LNCAP (cell line): ENCODE results near the gene C11orf86.

ENCODE experiments used
- TF ChIP-seq, protein P1 (sequence below): fragments of 450-650 bp; IDR thresholded peaks from 2 replicates; pipeline ENCODE4 v1.5.1; 2017; ENCODE audit warnings: mild to moderate bottlenecking

Gene C11orf86

DNA sequence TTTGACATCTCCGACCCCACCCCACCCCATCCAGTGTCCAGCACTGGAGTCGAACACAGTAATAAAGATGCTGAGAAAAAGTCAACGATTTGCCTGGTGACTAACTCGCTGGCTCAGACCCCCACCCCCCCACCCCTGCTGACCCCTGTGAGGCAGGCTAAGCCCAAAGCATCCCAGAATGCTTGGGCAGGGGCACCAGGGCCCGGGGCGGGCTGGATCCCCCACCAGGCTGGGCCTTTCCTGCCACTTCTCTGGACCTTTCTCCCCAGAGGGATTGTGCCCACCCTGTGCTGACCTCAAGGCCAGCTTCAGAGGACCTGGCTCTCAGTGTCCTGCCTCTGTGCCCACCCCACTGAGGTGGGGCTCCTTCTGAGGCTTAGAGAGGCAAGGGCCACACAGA, 1.8 kb downstream of the C11orf86 start:
- TF ChIP-seq, protein P1, sequence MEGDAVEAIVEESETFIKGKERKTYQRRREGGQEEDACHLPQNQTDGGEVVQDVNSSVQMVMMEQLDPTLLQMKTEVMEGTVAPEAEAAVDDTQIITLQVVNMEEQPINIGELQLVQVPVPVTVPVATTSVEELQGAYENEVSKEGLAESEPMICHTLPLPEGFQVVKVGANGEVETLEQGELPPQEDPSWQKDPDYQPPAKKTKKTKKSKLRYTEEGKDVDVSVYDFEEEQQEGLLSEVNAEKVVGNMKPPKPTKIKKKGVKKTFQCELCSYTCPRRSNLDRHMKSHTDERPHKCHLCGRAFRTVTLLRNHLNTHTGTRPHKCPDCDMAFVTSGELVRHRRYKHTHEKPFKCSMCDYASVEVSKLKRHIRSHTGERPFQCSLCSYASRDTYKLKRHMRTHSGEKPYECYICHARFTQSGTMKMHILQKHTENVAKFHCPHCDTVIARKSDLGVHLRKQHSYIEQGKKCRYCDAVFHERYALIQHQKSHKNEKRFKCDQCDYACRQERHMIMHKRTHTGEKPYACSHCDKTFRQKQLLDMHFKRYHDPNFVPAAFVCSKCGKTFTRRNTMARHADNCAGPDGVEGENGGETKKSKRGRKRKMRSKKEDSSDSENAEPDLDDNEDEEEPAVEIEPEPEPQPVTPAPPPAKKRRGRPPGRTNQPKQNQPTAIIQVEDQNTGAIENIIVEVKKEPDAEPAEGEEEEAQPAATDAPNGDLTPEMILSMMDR, result no peak

DNA sequence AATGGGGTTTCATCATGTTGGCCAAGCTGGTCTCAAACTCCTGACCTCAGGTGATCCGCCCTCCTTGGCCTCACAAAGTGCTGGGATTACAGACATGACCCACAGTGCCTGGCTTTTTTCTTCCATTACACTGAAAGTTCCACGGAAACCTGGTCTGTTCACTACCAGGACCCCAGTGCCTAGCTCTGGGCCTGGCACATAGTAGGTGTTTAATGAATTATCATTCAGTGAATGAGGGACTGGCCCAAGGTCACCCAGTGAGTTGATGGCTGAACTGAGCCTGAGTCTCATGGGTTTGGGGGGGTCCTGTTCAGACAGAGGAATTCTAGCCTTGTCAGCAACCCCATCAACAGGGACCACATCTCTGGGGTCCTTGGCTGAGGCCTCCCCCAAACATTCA, 3.1 kb downstream of the C11orf86 start:
- TF ChIP-seq, protein P1, result no peak

DNA sequence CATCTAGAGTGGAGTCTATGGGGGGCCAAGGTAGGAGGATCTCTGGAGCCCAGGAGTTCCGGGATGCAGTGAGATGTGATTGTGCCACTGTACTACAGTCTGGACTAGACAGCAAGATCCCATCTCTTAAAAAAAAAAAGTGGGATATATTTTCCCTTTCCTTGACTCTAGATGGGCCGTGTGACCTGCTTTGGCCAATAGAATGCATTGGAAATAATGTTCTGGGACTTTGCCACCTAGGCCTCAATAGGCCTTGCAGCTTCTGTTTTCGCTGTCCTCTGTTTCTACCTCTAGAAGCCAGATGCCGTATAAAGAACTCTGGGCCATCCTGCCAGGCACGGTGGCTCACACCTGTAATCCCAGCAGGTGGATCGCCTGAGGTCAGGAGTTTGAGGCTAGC, 3.6 kb downstream of the C11orf86 start:
- TF ChIP-seq, protein P1, result no peak

DNA sequence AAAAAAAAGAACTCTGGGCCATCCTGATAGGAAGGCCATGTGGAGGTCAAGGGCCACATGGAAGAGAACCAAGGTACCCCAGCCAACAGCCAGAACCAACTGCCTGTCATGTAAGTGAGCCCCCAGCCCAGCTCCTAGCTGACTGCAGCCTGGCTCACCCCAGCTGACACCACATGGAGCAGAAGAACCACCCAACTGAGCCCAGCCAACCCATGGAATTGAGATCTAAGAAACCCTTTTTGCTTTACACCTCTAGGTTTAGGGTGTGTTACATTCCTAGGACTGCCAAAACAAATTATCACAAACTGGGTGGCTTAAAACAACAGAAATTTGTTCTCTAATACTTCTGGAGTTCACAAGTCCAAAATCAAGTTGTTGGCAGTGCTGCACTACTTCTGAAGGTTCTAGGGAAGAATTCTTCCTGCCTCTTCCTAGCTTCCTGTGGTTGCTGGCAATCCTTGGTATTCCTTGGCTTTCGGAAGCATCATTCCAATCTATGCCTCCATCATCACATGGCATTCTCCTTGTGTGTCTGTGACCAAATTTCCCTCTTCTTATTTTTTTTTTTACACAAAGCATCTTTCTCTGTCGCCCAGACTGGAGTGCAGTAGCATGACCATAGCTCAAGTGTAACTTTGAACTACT, 4.4 kb downstream of the C11orf86 start:
- TF ChIP-seq, protein P1, result no peak

DNA sequence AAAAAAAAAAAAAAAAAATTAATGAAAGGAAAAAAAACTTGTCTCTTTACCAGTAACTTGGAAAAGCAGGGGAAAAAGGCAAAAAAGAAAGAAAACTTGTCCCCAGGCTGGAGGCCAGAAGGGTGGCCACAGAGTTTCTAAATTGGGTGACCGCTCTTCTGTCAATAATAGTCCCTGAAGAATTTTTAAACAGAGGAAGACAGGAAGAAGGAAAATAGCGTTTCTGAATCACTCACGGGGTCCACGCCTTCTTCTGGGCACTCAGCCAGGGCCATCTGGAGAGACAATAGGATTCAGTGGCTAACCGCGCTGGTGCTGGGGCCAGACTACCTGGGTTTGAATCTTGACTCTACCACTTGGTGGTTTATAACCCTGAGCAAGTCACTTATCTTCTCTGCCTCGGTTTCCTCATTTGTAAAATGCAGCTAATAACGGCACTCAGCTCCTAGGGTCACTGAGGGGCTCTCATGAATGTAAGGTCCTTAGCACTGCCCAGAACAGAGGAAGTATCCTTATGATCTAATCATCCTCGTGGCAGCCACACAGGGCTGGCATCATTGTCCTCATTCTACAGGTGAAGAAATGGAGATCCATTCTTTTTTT, 7.0 kb downstream of the C11orf86 start:
- TF ChIP-seq, protein P1, result no peak

DNA sequence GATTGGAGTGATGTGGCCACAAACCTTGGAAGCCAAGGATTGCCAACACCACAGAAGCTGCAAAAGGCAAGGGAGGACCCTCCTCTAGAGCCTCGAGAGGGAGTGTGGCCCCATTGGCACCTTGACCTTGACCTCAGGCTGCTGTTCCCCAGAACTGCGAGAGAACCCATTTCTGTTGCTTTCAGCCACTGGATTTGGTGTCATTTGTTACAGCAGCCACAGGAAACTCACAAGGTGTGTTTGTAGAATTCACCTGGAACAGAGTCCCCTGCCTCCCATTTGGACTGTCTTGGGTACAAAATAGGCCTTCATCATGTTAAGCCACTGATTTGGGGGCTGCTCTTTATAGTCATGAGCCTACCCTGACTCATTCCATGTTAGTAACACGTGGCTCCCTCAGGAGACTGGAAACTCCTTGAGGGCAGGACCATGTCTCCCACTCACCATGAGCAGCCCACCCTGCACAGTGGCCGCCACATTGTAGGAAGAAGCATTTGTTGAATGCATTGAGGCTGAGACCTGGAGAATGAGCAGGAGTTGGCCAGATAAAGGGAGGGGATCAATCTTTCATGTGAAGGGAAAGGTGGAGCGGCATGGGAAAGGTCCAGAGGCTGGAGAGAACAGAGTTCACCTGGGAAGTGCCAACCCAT, 8.3 kb downstream of the C11orf86 start:
- TF ChIP-seq, protein P1, result no peak

DNA sequence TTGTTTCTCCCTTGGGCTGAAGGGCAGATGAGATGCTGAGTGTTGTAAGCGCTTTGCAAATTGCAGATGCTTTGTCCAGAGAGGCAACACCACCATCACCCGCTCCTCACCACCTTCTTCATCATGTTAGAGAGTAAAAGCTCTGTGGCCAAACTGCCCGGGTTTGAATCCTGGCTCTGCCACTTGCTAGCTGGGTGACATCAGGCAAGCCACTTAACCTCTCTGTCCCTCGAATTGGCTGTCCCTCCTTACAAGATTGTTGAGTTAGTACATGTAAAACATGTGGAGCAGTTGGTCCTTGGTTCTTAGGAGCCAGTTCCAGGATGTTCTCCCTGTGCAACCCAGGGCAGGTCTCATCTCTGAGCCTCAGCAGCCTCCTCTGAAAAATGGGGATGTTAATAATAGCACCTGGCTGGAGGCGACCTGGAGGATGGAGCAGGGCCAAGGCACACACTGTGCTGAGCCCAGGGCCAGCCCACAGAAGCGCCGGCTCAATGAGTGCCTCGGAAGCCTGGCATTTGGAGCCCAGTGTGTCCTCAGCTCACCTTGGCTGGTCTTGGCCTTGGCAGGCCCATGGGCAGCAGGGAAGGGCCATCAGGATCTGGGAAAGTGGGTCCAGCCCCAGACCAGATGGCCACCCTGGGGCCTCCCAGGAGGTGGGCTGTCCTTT, 10.5 kb downstream of the C11orf86 start:
- TF ChIP-seq, protein P1, result no peak
